Kasumi-1 (cell line): ENCODE measurements around the gene TFAP2C.
"Not testable (repeated sequence)": the region's sequence is repeated elsewhere in the genome, so short reads cannot be mapped to it uniquely, and the experiment has no call there.

Experiments used
- DNase-seq, 2 experiments: peaks; one replicate each; lab custom pipeline; 2025; lab: John Stamatoyannopoulos, UW

Gene TFAP2C

GRCh38 chr20:56653211-56653610 is 24.1 kb downstream of the TFAP2C start:
- no peak for DNase-seq

GRCh38 chr20:56656632-56657031 is 27.5 kb downstream of the TFAP2C start:
- no peak for DNase-seq

GRCh38 chr20:56657879-56658278 is 28.8 kb downstream of the TFAP2C start:
- no peak for DNase-seq

- DNase-seq = not testable (repeated sequence)
These were observed 29.3 kb downstream of the TFAP2C start for GRCh38 chr20:56658341-56658947.

GRCh38 chr20:56663660-56664059 is 34.6 kb downstream of the TFAP2C start:
- DNase-seq = no peak

- DNase-seq = no peak
These were observed 35.7 kb downstream of the TFAP2C start for GRCh38 chr20:56664796-56665195.

GRCh38 chr20:56665806-56666205 is 36.7 kb downstream of the TFAP2C start:
- DNase-seq = no peak

- no peak for DNase-seq
These were observed 44.3 kb downstream of the TFAP2C start for GRCh38 chr20:56673450-56673849.

GRCh38 chr20:56676001-56676400 is 46.9 kb downstream of the TFAP2C start:
- no peak for DNase-seq

- no peak for DNase-seq
These were observed 47.6 kb downstream of the TFAP2C start for GRCh38 chr20:56676679-56677078.

GRCh38 chr20:56683077-56683865 is 54.2 kb downstream of the TFAP2C start:
- DNase-seq = no peak

- no peak for DNase-seq
These were observed 56.8 kb downstream of the TFAP2C start for GRCh38 chr20:56685879-56686278.

GRCh38 chr20:56687061-56687460 is 58.0 kb downstream of the TFAP2C start:
- DNase-seq = no peak

- no peak for DNase-seq
These were observed 59.0 kb downstream of the TFAP2C start for GRCh38 chr20:56688106-56688505.
